ENCODE data around the gene TMEM116.

DNA sequence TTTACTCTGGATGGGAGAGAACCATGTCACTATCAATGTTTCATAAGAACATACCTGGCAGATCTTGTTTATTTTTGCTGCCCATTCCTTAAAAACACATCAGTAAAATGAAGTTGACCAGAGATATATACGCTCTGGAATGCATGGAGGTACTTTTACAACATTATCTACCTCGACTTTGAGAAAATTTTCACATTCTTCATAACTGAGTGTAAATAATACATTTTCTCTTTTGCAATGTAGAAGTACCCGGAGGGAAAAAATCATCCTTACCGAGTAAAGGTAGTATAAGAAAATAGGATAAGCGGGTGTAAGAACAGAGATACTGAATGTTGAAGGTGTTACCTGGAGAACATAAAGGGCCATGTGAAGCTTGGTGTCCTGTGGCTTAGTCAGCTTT, 80.7 kb downstream of the TMEM116 start:
- TF ChIP-seq, protein P1, sequence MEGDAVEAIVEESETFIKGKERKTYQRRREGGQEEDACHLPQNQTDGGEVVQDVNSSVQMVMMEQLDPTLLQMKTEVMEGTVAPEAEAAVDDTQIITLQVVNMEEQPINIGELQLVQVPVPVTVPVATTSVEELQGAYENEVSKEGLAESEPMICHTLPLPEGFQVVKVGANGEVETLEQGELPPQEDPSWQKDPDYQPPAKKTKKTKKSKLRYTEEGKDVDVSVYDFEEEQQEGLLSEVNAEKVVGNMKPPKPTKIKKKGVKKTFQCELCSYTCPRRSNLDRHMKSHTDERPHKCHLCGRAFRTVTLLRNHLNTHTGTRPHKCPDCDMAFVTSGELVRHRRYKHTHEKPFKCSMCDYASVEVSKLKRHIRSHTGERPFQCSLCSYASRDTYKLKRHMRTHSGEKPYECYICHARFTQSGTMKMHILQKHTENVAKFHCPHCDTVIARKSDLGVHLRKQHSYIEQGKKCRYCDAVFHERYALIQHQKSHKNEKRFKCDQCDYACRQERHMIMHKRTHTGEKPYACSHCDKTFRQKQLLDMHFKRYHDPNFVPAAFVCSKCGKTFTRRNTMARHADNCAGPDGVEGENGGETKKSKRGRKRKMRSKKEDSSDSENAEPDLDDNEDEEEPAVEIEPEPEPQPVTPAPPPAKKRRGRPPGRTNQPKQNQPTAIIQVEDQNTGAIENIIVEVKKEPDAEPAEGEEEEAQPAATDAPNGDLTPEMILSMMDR (IDR thresholded peaks at IDR 0.05; ENCODE audit: low read depth, low read length, poor library complexity, severe bottlenecking) = no peak
- no peak for TF ChIP-seq EZH2phosphoT487 (IDR thresholded peaks at IDR 0.05; ENCODE audit: borderline replicate concordance, low read length)

Data from DOHH2 (cell line).